ENCODE measurements around the gene ABCA13.

DNA sequence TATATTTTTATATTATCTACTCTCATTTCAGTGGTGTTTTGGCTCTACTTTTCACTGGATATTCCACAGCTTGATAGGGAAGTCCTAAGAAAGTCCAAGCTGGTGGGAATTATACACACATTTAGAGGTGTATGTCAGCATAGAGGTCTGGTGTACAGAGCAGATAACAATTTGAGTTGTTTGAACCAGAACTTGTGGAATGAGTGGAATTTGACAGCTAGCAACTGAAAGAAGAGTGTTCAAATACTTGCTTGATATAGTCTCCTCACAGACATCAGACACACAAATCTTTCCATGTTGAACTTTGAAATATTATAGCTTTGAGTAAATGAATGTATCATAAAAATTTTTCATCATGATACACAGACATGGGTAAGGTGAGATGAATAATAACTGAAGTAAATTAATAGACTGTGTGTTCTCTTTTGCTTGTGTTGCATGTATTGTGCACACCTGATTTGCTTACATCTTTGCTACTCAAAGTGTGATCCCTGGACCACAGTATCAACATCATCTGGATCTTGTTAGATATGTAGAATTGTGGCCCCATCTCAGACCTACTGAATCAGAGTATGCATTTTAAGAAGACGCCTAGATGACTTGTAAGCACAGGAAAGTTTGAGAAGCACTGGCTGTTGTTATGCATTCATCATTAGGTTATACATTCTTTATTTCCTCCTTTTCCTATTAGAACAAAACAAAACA lies 91.5 kb downstream of the ABCA13 start:
- no peak for TF ChIP-seq SIN3A (IDR thresholded peaks at IDR 0.05; ENCODE audit: borderline replicate concordance, insufficient read depth, low read length)
- no peak for TF ChIP-seq POLR2AphosphoS5 (IDR thresholded peaks at IDR 0.05; ENCODE audit: low read depth, low read length)
- TF ChIP-seq, protein P1, sequence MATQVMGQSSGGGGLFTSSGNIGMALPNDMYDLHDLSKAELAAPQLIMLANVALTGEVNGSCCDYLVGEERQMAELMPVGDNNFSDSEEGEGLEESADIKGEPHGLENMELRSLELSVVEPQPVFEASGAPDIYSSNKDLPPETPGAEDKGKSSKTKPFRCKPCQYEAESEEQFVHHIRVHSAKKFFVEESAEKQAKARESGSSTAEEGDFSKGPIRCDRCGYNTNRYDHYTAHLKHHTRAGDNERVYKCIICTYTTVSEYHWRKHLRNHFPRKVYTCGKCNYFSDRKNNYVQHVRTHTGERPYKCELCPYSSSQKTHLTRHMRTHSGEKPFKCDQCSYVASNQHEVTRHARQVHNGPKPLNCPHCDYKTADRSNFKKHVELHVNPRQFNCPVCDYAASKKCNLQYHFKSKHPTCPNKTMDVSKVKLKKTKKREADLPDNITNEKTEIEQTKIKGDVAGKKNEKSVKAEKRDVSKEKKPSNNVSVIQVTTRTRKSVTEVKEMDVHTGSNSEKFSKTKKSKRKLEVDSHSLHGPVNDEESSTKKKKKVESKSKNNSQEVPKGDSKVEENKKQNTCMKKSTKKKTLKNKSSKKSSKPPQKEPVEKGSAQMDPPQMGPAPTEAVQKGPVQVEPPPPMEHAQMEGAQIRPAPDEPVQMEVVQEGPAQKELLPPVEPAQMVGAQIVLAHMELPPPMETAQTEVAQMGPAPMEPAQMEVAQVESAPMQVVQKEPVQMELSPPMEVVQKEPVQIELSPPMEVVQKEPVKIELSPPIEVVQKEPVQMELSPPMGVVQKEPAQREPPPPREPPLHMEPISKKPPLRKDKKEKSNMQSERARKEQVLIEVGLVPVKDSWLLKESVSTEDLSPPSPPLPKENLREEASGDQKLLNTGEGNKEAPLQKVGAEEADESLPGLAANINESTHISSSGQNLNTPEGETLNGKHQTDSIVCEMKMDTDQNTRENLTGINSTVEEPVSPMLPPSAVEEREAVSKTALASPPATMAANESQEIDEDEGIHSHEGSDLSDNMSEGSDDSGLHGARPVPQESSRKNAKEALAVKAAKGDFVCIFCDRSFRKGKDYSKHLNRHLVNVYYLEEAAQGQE (IDR thresholded peaks at IDR 0.05; ENCODE audit: insufficient read depth in 1 of 2, low read depth in 2 of 2, low read length in 2 of 2), result no peak
- no peak for TF ChIP-seq TAF1 (IDR thresholded peaks at IDR 0.05; ENCODE audit: borderline replicate concordance, insufficient read depth, low read length)
